ENCODE measurements around the gene SAP130. TPM values are rescaled to one million over a fixed set of nuclear protein-coding genes. Genes with fewer than 3 reads are reported as not detected.
"Not testable (repeated sequence)": the region's sequence is repeated elsewhere in the genome, so short reads cannot be mapped to it uniquely, and the experiment has no call there.

SAP130 gene
- polyA plus RNA-seq, 1 donor = 11.8 TPM

DNA sequence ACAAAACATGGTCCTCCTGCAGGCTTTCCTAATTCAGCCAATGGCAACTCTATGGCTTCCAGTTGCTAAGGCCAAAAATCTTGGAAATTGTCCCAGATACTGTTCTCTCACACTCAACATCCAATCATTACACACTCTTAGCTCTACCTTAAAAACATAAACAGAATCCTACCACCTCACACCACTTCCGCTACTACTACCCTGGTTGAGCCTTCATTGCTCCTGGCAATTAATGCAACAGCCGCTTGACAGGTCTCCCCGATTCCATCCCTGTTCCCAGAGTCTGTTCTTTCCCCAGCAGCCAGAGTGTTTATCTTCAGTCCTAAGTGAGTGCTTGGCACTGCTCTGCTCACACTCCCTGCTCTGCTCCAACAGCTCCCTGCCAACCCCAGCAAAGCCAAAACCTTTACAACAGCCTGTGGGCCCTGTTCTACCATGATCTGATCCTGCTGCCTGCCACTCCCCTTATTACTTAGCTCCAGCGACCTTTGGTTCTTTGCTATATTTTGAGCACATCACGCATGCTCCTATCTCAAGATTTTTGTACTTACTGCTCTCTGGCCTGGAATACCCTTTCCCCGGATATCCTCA lies 74.6 kb downstream of the SAP130 start:
- no peak for DNase-seq (ENCODE audit: low read depth)

- no peak for DNase-seq (ENCODE audit: low read depth)
Observed at GRCh38 chr2:127951026-127951425, 76.8 kb downstream of the SAP130 start.

GRCh38 chr2:127950264-127950663 lies 77.6 kb downstream of the SAP130 start:
- no peak for DNase-seq (ENCODE audit: low read depth)

DNA sequence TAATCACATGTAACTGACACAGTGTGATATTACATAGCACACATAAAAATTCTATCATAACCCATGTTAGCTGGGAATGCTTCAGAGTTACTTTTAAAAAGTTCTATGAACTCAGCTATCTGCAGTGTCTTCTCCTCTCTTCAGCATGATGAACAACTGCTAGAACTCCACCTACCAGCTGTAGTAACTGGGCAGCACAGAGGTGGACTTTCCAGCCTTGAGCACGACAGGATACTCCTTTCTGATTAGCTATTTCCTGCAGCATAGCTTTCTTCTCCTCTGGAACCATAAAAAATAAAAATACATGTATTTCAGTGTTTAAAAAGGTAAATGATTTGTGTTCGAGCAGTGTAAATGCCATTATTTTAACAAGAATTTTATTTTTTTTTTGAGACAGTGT lies 82.6 kb downstream of the SAP130 start:
- DNase-seq (ENCODE audit: low read depth) = no peak

DNA sequence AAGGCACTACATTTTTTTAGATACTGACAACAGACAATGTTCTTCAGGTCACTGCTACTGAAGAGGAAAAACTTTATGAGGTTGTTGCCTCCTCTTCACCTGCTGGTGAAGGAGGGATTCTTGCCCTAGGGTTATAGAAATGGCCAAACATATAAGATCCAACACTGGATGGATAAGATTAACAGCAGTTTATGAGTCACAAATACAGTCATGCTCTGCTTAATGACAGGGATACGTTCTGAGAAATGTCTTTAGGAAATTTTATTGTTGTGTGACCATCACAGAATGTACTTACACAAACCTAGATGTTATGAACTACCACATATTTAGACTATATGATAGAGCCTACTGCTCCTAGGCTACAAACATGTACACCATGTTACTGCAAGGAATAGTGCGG lies 84.7 kb downstream of the SAP130 start:
- DNase-seq (ENCODE audit: low read depth) = no peak

DNA sequence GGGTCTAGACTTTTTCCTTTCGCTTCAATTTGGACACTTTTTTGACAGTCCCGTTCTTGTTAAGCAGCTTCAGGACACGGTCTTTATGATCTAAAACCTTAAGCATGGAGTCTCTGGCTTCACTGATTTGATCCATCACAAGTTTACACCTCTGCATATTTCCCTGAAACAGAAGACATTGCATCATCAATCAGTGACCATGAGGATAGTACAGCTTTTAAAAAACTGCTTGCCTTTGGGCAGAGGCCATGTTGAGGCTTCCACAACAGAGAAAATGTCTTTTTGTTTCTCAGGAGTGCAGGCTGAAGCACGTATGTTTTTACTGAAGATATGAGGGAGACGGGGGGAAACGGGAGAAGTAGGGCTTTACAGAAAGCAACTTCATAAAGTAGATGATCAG lies 85.9 kb downstream of the SAP130 start:
- DNase-seq (ENCODE audit: low read depth) = no peak

DNA sequence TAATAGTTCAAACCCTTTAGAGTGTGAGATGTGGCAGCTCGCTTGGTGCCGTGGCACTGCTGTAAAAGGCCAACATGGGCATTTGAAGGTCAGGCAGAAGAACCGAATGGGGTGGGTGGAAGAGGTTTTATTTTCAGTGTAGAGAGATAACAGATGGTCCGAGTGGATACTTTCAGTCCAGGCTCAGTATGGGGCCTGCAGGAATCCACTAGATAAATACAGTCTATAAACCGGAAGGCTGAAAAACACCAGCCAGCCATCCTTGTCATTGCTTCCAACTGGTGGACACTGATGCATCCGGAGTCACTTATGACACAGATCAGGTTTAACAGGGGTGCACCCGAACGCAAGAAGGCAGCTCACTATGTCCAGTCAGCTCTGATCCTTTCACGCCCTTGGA lies 86.4 kb downstream of the SAP130 start:
- DNase-seq (ENCODE audit: low read depth) = no peak

GRCh38 chr2:127940641-127941040 lies 87.2 kb downstream of the SAP130 start:
- DNase-seq (ENCODE audit: low read depth) = no peak

DNA sequence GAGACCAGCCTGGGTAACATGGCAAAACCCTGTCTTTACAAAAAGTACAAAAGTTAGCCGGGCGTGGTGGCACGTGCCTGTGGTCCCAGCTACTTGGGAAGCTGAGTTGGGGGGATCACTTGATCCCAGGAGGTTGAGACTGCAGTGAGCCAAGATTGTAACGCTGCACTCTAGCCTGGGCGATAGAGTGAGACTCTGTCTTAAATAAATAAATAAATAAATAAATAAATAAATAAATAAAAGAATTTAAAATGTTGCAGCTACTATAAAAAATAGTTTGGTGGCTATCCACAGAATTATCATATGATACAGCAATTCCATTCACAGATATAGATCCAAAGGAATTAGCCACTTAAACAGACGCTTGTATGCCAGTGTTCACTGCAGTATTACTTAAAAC lies 92.5 kb downstream of the SAP130 start:
- DNase-seq (ENCODE audit: low read depth) = no peak

GRCh38 chr2:127932199-127932876 lies 95.5 kb downstream of the SAP130 start:
- DNase-seq (ENCODE audit: low read depth) = no peak

DNA sequence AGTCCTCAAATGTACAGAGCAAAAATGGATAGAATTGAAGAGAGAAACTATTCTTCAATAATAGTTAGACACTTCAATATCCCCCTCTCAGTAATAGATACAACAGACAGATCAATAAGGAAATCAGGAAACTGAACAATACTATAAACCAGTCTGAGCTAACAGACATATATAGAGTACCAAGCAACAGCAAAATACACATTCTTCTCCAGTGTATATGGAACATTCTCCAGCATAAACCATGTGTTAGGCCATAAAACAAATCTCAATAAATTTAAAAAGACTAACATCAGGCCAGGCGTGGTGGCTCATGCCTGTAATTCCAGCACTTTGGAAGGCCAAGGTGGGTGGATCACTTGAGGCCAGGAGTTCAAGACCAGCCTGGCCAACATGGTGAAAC lies 98.4 kb downstream of the SAP130 start:
- no peak for DNase-seq (ENCODE audit: low read depth)

DNA sequence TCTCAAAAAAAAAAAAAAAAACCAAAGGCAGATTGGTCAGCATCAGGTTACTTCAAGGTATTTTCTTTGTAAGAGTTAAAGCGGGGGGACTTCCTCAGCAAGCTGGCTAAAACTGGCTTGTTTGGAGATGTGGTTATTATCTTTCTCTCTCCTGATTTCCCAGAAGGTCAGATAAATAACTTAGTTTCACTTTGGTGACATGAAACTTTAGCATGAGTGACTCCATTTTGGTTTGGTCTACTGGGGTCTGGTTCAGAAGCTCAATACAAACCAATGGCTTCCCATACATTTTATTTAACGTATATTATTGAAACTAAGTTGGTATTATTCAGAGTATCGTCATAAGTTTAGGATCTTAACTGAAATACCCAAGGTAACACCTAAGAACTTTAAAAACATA lies 100.5 kb downstream of the SAP130 start:
- no peak for DNase-seq (ENCODE audit: low read depth)

DNA sequence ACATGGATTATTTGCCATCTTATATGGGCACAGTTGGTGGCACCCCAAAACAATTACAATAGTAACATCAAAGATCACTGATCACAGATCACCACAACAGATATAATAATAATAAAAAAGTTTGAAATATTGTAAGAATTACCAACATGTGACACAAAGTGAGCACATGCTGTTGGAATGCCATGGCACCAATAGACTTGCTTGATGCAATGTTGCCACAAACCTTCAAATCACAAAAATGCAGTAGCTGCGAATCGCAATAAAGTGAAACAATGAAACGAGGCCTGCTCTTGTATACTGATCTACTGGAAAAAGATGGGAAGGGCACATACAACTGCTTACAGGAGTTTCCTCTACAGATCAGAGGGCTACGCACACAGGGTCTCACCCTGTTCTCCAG lies 109.9 kb downstream of the SAP130 start:
- DNase-seq (ENCODE audit: low read depth) = no peak

DNA sequence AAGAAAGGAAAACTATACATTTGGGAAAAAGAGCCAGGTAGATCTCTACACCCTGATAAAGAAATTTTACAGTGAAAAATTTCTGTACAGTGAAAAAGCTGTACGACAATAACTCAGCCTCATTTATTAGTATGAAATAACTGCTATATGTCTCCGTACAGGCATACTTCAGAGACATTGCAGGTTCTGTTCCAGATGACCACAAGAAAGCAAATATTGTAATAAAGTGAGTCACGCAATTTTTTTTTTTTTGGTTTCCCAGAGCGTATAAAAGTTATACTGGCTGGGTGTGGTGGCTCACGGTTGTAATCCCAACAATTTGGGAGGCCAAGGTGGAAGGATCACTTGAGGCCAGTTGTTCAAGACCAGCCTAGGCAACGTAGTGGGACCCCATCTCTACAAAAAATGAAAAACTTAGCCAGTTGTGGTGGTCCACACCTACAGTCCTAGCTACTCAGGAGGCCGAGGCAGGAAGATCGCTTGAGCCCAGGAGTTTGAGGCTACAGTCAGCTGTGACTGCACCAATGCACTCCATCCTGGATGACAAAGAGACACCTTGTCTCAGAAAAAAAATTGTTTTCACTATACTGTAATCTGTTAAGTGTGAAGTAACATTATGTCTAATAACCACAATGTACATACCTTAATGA lies 113.9 kb downstream of the SAP130 start:
- DNase-seq (ENCODE audit: low read depth) = no peak

- DNase-seq (ENCODE audit: low read depth) = no peak
Observed at GRCh38 chr2:127911737-127912136, 116.1 kb downstream of the SAP130 start.

DNA sequence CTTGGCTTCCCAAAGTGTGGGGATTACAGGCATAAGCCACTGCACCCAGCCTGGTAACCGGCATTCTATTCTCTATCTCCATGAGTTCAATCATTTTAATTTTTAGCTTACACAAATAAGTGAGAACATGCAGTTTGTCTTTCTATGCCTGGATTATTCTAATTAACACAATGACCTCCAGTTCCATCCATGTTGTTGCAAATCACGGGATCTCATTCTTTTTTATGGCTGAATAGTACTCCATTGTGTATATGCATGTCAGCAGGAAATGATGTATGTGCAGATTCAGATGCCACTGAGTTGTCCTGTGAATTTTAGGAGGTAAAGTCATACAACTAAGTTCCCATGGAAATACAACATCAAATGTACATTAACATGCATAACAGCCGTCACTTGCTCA lies 117.4 kb downstream of the SAP130 start:
- no peak for DNase-seq (ENCODE audit: low read depth)

DNA sequence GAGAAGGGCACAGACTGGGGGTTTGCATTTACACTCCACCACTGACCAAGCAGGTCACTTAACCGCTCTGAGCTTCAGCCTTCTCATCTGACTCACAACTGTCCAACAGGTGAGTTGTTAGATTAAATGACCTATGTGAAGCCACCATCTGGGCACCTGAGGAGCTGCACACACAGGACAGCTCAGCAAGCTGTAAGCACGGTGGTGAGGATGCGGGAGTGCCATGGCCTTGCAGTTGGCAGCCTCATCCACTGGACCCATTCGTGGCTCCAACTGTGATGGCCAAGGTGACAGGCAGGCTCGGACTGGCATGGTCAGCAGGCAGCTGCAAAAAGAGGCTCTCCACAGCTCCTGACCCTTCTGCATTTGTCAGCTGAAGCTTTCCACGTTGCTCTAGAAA lies 118.8 kb downstream of the SAP130 start:
- DNase-seq (ENCODE audit: low read depth) = no peak

DNA sequence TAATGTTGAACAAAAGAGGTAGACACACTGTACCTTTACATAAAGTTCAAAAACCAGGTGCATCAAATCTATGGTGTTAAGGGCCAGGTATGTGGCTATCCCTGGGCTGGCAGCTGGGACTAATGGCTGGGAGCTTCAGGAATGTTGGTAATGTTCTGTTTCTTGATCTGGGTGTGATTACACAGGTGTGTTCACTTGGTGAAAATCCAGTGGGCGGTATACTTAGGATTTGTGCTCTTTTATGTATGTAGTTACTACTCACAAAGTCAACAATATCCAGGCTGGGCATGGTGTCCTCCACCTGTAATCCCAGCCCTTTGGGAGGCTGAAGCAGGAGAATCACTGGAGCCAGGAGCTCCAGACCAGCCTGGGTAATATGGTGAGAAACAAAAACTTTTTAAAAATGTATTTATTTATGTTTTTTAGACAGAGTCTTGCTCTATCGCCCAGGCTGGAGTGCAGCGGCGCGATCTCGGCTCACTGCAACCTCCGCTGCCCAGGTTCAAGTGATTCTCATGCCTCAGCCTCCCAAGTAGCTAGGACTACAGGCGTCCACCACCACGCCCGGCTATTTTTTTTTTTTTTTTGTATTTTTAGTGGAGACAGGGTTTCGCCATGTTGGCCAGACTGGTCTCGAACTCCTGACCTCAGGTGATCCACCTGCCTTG lies 120.0 kb downstream of the SAP130 start:
- DNase-seq (ENCODE audit: low read depth) = not testable (repeated sequence)

DNA sequence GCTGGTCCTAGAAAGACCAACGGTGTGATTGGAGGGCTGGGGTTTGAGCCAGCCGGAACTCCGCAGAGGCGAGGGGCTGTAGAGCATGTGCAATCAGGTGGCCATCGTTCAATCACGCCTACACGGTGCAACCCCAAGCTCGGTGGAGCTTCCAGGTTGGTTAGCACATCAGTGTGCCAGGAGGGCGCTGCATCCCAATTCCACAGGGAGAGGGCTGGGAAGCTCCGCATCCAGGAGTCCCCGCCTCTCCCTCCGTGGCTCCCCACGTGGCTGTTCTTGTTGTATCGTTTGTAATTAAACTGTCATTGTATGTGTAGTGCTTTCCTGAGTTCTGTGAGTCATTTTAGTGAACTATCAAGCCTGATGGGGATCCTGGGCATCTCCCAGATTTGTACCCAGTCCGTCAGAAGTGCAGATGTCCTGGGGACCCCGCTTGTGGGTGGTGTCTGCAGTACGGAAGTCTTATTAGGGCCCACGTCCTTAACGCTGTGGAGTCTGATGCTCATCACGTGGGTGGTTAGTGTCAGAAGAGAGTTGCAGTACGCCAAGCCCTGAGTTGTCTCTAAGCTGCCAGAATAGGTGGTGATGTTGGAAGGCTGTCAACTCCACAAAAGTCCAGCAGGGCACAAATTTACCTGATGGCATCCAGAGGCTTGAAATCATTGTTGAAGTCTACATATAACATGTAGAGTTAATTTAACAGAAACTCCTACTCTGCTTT lies 121.5 kb downstream of the SAP130 start:
- no peak for DNase-seq (ENCODE audit: low read depth)

- DNase-seq (ENCODE audit: low read depth) = peak; percentile 36
Observed at GRCh38 chr2:127901339-127902056, 126.4 kb downstream of the SAP130 start.

- DNase-seq (ENCODE audit: low read depth) = no peak
Observed at GRCh38 chr2:127897531-127898211, 130.2 kb downstream of the SAP130 start.

Data from forelimb muscle (tissue), 1 donor.